HFF-Myc (cell line): ENCODE measurements around the gene PPARA.

Source experiments
- DNase-seq: peaks from one replicate; pipeline ENCODE4 v3.0.0-alpha.2; 2011; ENCODE audit warnings: low read depth; ENCODE audit errors: extremely low read depth
- H3K4me3 ChIP-seq: replicated peaks from 2 replicates; pipeline ENCODE4 v1.5.1; 2011; ENCODE audit warnings: low read depth, mild to moderate bottlenecking, control low read depth, low read length
- CTCF ChIP-seq: IDR thresholded peaks from 2 replicates; pipeline ENCODE4 v1.5.1; 2012; ENCODE audit warnings: mild to moderate bottlenecking, low read depth, low read length, control low read depth; ENCODE audit errors: missing control alignments

The PPARA gene

DNA sequence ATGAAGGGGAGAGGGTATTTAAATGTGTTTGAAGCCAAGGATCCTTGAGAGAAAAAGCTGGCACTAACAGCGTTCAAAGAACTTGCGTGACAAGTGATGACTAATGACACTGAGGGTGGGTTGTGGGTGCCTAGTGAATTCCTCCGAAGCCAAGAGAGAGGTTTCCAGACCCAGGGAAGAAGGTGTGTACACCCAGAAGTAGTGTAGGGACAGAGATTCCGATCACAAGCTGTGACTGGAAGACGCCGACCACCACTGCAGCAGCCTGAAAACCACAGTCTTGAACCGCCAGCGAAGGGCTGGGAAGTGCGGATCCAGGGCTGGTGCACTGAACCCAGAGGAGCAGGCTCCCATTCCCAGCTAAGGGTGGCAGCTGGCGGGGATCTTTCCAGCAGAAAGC, 9.5 kb downstream of the PPARA start:
- no peak for DNase-seq
- no peak overlapping the region for H3K4me3 ChIP-seq
- no peak for TF ChIP-seq CTCF

- no peak for TF ChIP-seq CTCF
- no peak for DNase-seq
- no peak overlapping the region for H3K4me3 ChIP-seq
Observed at GRCh38 chr22:46162285-46162684, 12.0 kb downstream of the PPARA start.

DNA sequence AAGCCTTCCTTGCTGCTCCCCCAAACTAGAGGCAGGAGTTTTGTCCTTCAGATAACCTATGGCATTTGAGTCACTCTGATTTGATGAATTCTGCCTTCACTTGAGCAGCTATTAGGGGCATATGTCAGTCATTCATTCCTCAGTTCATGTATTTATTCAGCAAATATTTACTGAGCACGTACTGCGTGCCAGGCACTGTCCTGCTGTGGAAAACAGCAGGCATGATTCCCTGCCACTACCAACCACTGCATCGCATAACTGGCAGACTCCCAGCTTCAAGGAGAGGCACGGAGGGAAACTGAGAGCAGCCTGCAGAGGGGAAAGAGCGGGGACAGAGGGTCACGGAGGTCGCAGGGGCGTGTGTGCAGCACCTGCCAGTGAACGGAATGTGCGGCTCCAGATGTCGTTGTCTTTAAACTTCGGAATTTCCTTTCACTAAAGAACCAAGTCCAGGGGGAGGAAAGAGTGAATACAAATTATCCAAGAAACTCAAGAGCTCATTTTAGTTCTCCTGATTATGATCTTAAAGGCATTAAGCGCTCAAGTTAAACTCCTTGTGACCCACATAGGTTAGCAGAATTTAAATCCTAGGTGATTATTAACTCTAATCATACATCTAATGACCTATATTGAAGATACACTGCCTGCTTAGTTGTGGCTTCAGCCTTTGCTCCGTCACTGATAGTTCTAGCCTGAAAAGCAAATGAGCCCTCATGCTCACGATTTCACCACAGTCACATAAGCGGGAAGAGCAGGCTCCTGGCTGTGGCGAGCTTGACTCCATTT, 12.6 kb downstream of the PPARA start:
- DNase-seq: no peak
- no peak overlapping the region for H3K4me3 ChIP-seq
- TF ChIP-seq CTCF: no peak

DNA sequence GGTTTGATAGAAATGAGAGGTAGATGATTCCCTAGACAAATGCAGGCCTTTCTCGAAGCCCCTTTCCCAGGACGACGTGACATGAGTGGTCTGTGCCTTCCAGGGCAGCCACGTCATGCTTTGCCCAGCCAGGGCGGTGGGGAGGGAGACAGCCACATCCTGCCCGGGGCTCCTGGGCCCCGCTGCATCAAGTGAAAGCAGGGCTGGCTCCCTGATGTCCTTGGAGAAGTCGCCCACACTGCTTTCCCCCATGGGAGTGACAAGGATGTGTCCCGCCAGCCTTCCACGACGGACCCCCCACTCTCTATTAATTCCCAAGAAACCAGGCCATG, 13.2 kb downstream of the PPARA start:
- no peak for TF ChIP-seq CTCF
- no peak overlapping the region for H3K4me3 ChIP-seq
- DNase-seq: no peak

- no peak overlapping the region for H3K4me3 ChIP-seq
- no peak for TF ChIP-seq CTCF
- no peak for DNase-seq
Observed at GRCh38 chr22:46165977-46166376, 15.7 kb downstream of the PPARA start.

DNA sequence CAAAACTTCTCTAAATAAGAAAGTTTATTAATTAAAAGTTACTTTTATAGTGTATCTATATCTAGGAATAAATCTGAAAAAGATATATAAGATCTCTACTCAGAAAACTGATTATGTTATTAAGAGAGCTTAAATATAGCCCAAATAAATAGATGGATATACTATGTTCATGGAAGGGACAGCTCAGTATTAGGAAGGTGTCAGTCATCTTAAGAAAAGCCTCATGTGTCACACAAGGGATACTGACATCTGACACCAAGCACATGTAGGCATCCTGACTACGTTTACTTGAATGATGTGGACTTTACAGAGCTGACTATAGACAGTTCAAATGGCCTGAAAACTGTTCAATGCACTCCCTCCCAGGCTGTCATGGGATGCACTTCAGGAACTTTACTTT, 19.3 kb downstream of the PPARA start:
- H3K4me3 ChIP-seq: no peak overlapping the region
- TF ChIP-seq CTCF: no peak
- no peak for DNase-seq

DNA sequence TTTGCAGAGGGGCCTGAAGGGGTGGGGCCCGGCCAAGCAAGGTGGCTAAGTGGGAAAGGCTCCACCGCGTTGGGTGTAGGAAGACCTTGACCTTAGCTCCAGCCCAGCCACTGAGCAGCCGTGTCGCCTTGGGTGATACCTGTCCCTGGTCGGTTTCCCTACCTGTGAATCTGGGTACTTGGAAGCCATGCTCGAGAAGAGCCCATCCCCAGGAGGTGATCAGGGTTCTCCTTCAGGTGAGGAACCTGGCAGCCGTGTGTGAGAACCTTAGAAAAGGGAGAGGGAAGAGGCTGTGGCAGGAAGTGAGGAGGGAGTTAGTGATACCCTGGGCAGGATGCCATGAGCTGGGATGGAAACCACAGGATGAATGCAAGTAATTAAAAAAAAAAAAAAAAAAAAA, 21.6 kb downstream of the PPARA start:
- no peak overlapping the region for H3K4me3 ChIP-seq
- no peak for TF ChIP-seq CTCF
- DNase-seq: peak; percentile 85
